Activated CD4-positive, alpha-beta T cell treated with anti-CD3 and anti-CD28 coated beads, Interleukin-10, Interleukin-2, amounts not matched to agents 100 ng/mL and 50 ng/mL, durations not matched to agents 16 hours and 8 hours (primary cell): Measurements from ENCODE around the gene IRF2BPL.

ENCODE experiments used
- DNase-seq: peaks from one replicate; pipeline ENCODE4 v3.0.0-alpha.2; 2020

IRF2BPL gene

GRCh38 chr14:77053046-77053841 lies 24.7 kb upstream of the IRF2BPL start:
- DNase-seq = peak; percentile 75

GRCh38 chr14:77052281-77053044 lies 24.0 kb upstream of the IRF2BPL start:
- DNase-seq = no peak

- no peak for DNase-seq
Measured at GRCh38 chr14:77051116-77051515, 22.6 kb upstream of the IRF2BPL start.

GRCh38 chr14:77046721-77047120 lies 18.2 kb upstream of the IRF2BPL start:
- no peak for DNase-seq

GRCh38 chr14:77045238-77046162 lies 17.0 kb upstream of the IRF2BPL start:
- DNase-seq = no peak

GRCh38 chr14:77044783-77045237 lies 16.3 kb upstream of the IRF2BPL start:
- DNase-seq = no peak

- DNase-seq = no peak
Measured at GRCh38 chr14:77043984-77044485, 15.5 kb upstream of the IRF2BPL start.

GRCh38 chr14:77043177-77043983 lies 14.9 kb upstream of the IRF2BPL start:
- DNase-seq = peak; percentile 66

GRCh38 chr14:77041881-77042545 lies 13.5 kb upstream of the IRF2BPL start:
- DNase-seq = no peak

GRCh38 chr14:77040741-77041653 lies 12.5 kb upstream of the IRF2BPL start:
- DNase-seq = peak; percentile 39

- DNase-seq = peak; percentile 91
Measured at GRCh38 chr14:77040059-77040740, 11.7 kb upstream of the IRF2BPL start.

GRCh38 chr14:77039285-77040058 lies 11.0 kb upstream of the IRF2BPL start:
- DNase-seq = no peak

GRCh38 chr14:77037938-77038568 lies 9.5 kb upstream of the IRF2BPL start:
- DNase-seq = peak; percentile 53

GRCh38 chr14:77037215-77037937 lies 8.9 kb upstream of the IRF2BPL start:
- no peak for DNase-seq

GRCh38 chr14:77036484-77037214 lies 8.1 kb upstream of the IRF2BPL start:
- no peak for DNase-seq

GRCh38 chr14:77035267-77035666 lies 6.8 kb upstream of the IRF2BPL start:
- DNase-seq = no peak
